ENCODE results near the gene NLGN3.

DNA sequence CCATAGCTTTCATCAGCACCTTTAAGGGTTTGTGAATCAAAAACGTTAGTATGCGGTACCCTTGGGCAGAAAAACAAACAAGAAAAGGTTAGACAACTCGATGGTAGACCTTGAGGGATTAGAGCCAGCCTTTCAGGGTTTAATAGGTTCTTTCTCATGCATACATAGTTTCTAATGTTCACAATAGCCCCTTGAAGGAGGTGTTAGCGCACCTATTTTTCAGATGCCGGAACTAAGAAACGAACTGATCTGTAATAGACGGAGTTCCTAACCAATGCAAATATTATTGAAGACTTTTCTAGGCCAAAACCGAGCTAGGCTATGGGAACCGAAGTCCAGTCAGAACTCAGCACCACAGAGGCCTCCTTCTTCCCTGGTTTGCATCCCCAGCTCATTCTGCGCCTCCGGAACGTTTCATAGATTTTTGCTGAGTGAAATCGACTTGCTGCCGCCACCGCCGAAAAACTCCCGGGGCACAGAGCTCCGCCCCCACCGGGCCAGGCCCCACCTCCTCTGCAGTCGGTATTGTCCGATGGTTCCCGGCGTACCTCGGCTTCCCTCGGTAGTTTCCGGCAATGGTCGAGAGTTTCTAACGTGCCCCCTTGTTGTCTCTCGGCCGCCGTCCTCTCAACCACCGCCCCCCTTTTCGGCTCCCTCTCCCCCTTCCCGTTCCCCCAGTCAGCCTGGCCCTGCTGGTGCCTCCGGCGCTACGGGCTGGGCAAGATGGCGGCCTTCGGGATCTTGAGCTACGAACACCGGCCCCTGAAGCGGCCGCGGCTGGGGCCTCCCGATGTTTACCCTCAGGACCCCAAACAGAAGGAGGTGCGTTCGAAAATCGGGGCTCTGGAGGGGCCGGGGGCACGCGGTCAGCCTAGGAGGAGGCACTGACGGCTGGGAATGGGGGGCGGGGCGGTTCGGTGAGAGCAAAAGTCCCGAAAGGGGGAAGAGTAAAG is 26.3 kb upstream of the NLGN3 start, which contains the start of gene MED12:
- TF ChIP-seq CTCF (IDR thresholded peaks at IDR 0.05; ENCODE audit: low read length), result no peak
- no peak for TF ChIP-seq EZH2 (optimal IDR thresholded peaks at IDR 0.05; ENCODE audit: low read depth, low read length)
- no peak for TF ChIP-seq EZH2phosphoT487 (IDR thresholded peaks at IDR 0.05; ENCODE audit: low read length)

Measured in MM.1S (cell line).